T-helper 1 cell treated with Interleukin-12 subunit alpha and Interleukin-12 subunit beta and Interleukin-4 antibody, amounts not matched to agents 30 μg/mL and 1 μg/mL, for 36 hours (primary cell): ENCODE measurements around the gene MDFI.

ENCODE experiments used
- H3K27ac Mint-ChIP-seq: one replicate; pipeline ENCODE4 v1.8.0; 2021; ENCODE audit warnings: mild to moderate bottlenecking, mixed read lengths
- H3K27me3 Mint-ChIP-seq: one replicate; pipeline ENCODE4 v1.8.0; 2021; ENCODE audit warnings: low read depth, mixed read lengths
- H3K36me3 Mint-ChIP-seq: one replicate; pipeline ENCODE4 v1.8.0; 2021; ENCODE audit warnings: low read depth, mixed read lengths
- H3K4me1 Mint-ChIP-seq: one replicate; pipeline ENCODE4 v1.8.0; 2021; ENCODE audit warnings: low read depth, mixed read lengths
- H3K4me3 Mint-ChIP-seq: one replicate; pipeline ENCODE4 v1.8.0; 2021; ENCODE audit warnings: mild to moderate bottlenecking, moderate library complexity, mixed read lengths
- H3K9me3 Mint-ChIP-seq: one replicate; pipeline ENCODE4 v1.8.0; 2021; ENCODE audit warnings: mixed read lengths

Gene MDFI, protein sequence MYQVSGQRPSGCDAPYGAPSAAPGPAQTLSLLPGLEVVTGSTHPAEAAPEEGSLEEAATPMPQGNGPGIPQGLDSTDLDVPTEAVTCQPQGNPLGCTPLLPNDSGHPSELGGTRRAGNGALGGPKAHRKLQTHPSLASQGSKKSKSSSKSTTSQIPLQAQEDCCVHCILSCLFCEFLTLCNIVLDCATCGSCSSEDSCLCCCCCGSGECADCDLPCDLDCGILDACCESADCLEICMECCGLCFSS

DNA sequence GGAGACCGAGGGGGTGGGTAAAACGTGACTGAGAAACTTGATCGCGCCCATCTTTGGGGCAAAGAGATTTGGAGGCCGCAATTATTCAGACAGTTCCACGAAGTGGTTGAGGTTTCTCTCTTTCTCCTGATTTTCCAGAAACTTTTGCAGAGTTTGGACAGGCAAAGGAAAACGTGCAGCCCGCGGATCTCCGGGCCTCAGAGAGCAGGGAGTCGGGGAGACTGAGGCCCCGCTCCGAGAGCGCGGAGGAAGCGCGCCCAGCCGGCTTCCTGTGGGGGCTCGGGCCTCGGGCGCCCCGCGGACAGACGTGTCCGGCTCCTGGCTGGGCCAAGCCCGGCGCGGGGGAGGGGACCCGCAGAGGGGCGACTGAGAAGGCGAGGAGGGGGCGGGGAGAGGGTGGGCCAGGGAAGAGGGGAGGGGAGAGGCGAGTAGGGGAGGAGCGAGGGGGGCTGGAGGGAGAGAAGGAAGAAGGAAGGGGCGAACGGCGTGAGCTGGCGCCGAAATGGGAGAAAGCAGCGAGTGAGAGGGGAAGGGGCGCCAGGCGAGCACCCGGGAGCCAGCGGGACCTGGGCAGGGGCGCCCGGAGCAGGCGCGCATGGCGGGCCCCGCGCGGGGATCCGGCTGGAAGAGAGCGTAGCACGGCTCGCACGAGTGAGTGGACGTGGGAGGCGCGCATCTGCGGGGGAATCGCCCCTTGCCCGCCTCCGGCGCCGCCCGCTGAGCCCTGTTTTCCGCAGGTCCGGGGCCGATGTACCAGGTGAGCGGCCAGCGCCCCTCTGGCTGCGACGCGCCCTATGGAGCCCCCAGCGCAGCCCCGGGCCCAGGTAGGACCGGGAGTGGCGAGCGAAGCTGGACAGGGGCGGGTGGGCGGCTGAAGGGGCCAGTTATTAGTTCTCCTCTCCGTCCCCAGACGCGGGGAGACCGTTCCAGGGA is at the start of gene MDFI:
MDFI (plus strand) TSS at position 467 of the 933 bp plus-strand sequence; CDS start at position 749, 282 bp downstream.
- Mint-ChIP-seq H3K9me3 (no peaks in the 10 kb centered on the region), H3K27me3 (peaks cover 72% of the 10 kb centered on the region), H3K4me1 (no peaks in the 10 kb centered on the region), H3K36me3 (no peaks in the 10 kb centered on the region), H3K27ac (no peak within 1 kb of the TSS), H3K4me3 (no peak within 1 kb of the TSS)

DNA sequence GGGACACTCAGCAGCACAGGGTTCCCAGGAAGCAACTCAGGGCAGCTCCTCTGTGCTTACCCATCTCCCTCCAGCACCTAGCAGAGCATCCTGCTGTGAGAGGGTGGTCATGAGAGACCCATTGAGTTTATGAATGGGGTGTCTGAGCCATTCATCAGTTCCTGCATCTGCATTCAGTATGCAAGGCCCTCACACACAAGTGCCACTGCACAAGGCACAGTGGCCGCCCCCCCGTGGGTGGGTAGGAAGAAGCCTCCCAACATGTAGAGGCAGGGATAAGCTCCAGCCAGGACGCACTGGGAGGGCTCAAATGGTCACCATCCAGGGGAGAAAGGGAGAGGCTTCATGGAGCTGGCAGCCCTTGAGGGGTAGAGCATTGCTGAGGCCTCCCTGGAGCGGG is 49.0 kb upstream of the MDFI start:
- Mint-ChIP-seq H3K9me3 (no peaks in the 10 kb centered on the region), H3K27ac (no peak overlapping the region), H3K4me1 (peaks cover 1% of the 10 kb centered on the region), H3K36me3 (no peaks in the 10 kb centered on the region), H3K27me3 (no peaks in the 10 kb centered on the region), H3K4me3 (no peak overlapping the region)

DNA sequence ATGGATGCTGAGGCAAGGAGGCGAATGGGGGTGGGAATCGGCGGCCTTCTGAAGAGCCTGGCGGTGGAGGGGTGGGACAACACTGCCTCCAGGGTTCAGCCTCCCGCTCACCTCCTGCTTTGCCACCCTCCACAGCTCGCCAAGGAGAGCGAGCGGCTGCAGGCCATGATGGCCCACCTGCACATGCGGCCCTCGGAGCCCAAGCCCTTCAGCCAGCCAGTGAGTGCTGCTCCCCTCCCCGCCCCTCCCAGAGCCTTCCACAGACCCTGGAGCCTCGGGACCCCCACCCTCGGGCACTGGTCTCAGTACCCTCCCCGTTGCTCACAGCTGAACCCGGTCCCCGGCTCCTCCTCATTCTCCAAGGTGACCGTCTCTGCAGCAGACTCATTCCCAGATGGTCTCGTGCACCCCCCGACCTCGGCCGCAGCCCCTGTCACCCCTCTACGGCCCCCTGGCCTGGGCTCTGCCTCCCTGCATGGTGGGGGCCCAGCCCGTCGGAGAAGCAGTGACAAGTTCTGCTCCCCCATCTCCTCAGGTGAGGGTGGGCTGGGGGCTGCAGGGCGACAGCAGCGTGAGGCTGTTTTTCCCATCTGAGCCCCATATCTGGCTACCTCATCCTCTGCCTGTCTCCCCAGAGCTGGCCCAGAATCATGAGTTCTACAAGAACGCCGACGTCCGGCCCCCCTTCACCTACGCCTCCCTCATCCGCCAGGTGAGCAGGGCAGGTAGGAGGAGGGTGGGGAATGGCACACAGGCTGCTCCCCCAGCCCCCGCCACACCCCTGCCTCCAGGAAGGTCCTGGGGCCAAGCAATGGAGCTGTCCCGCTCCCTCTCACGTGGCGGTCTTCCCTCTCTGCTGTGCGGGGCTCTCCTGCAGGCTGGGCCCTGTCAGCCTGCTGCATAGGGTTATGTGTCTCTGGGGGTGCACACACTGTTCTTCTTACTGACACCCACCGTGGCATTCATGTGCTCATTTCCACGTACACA is 48.3 kb upstream of the MDFI start:
- H3K4me3 Mint-ChIP-seq = no peak overlapping the region
- H3K4me1 Mint-ChIP-seq = peaks cover 1% of the 10 kb centered on the region
- no peaks in the 10 kb centered on the region for H3K36me3 Mint-ChIP-seq
- no peaks in the 10 kb centered on the region for H3K9me3 Mint-ChIP-seq
- no peaks in the 10 kb centered on the region for H3K27me3 Mint-ChIP-seq
- H3K27ac Mint-ChIP-seq = no peak overlapping the region

DNA sequence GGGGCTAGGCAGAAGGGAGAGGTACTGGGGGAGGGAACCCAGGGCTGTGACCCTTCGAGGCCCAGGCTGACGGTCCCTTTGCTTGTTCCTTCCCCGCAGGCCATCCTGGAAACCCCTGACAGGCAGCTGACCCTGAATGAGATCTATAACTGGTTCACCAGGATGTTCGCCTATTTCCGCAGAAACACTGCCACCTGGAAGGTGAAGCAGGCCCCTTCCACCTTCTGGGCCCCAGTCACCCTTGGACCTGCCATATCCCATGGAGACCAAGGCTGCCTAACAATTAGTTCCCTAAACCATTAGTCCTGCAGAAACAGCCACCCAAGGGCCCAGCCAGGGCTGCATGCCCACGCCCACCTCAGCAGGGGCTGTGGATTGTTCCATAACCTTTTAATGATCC is 47.1 kb upstream of the MDFI start:
- no peak overlapping the region for H3K4me3 Mint-ChIP-seq
- peaks cover 1% of the 10 kb centered on the region for H3K4me1 Mint-ChIP-seq

DNA sequence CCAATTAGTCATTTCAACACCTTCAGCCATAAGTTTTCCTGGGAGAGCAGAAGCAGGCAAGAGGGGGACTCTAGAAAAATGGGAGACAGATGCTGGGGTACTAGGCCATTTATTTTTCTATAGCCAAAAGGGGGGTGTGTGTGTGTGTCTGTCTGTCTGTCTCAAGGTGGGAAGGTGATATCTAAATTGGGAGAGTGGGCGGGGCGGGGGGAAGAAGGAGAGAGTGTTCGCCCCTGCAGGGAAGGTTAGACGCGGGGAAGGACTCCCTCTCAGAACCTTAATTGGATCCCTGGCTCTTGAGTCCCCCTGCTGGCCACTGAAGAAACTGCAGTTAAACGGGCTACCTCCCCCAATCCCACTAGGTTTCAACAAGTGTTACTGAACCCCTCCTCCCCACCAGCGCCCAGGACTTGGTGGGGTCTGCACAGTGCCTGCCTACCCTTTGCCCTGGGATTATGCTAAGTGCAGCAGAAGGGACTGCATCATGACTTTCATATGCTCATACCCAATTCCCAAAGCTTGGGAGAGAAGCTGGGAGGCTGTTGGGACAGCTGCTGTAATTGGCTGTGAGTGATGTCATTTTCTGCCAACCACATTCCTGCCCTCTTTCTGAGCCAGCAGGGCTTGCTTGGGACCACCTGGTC is 46.3 kb upstream of the MDFI start:
- Mint-ChIP-seq H3K36me3 (no peaks in the 10 kb centered on the region), H3K4me1 (peaks cover 3% of the 10 kb centered on the region)

More for the DNA sequence above, 47.1 kb upstream of the MDFI start:
- Mint-ChIP-seq H3K36me3 (no peaks in the 10 kb centered on the region), H3K27me3 (no peaks in the 10 kb centered on the region), H3K9me3 (no peaks in the 10 kb centered on the region), H3K27ac (no peak overlapping the region)

DNA sequence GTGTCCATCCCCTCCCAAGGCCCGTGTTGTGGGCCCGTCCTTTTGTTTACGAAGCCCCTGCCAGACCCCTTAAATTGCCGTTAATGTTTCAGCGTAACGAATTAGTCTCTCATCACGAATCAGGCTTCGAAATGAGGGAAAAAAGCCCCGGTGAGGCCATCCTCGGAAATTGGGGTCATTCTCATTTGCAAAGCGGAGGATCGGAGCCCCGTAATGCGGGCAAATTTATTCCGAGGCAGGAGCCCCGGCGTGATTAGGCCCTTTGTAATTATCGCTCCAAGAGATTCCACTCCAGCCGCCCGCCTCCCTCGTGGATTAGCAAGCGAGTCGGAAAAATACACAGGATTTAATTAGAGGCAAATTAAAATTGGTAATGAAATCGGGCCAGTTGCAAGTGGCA is 44.9 kb upstream of the MDFI start:
- no peaks in the 10 kb centered on the region for H3K27me3 Mint-ChIP-seq
- no peak overlapping the region for H3K27ac Mint-ChIP-seq
- peaks cover 3% of the 10 kb centered on the region for H3K4me1 Mint-ChIP-seq
- H3K36me3 Mint-ChIP-seq = no peaks in the 10 kb centered on the region
- H3K4me3 Mint-ChIP-seq = no peak overlapping the region
- H3K9me3 Mint-ChIP-seq = no peaks in the 10 kb centered on the region

More for the DNA sequence above, 46.3 kb upstream of the MDFI start:
- no peak overlapping the region for H3K27ac Mint-ChIP-seq
- H3K9me3 Mint-ChIP-seq = no peaks in the 10 kb centered on the region
- H3K4me3 Mint-ChIP-seq = no peak overlapping the region
- H3K27me3 Mint-ChIP-seq = no peaks in the 10 kb centered on the region

DNA sequence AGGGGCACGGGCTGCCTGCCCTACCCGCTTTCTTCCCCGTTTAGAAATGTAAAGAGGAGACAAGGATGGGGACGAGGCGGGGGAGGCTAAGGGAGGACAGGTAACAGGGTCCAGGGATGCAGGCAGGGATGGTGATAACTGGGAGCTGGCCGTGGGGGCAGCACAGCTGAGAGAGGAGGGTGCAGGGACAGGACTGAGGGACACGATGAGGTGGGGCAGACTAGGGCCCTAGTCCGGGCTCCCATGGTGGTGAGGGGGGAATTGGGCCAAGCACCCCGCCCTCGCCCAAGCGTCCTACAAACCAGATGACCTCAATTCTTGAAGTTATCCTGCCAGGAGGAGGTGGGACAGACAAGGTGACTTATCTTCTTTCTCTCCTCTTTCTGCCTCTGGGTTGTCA is 44.4 kb upstream of the MDFI start:
- Mint-ChIP-seq H3K27ac (no peak overlapping the region), H3K36me3 (no peaks in the 10 kb centered on the region), H3K9me3 (no peaks in the 10 kb centered on the region), H3K4me1 (peaks cover 3% of the 10 kb centered on the region), H3K27me3 (no peaks in the 10 kb centered on the region), H3K4me3 (no peak overlapping the region)

DNA sequence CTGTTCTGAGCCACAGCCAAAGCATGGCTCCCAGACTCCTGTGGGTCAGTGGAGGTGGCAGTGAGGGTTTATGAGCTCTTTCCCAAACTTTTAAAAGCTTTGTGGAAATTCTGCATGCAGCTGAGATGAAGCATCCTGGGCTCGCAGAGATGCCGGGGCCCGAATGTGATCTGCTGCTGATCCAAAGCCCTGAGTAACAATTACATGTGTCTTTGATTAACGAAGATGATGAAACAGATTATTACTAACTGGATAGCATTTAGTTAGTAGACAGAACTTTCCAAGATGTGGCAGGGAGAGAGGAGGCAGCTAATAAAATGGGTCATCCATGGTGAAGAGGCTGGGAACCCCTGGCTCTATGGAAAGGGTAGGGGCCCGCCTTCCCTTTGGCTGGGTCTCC is 43.9 kb upstream of the MDFI start:
- peaks cover 3% of the 10 kb centered on the region for H3K4me1 Mint-ChIP-seq
- no peaks in the 10 kb centered on the region for H3K9me3 Mint-ChIP-seq
- H3K4me3 Mint-ChIP-seq = no peak overlapping the region
- no peak overlapping the region for H3K27ac Mint-ChIP-seq
- H3K36me3 Mint-ChIP-seq = no peaks in the 10 kb centered on the region
- H3K27me3 Mint-ChIP-seq = no peaks in the 10 kb centered on the region

DNA sequence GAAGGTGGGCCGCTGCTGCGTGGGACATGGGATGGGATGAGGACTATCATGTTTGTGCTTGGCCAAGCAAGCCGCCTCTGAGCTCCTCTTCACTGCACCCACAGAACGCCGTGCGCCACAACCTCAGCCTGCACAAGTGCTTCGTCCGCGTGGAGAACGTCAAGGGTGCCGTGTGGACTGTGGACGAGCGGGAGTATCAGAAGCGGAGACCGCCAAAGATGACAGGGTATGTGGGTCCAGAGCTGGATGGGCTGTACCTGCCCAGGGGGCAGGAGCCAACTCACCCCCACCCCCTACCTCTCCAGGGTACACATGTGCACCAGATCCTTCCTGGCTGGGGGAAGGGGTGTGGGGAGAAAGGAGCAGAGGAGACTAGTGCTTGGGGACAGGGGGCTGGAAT is 43.5 kb upstream of the MDFI start:
- H3K4me3 Mint-ChIP-seq = no peak overlapping the region
- no peak overlapping the region for H3K27ac Mint-ChIP-seq
- H3K4me1 Mint-ChIP-seq = peaks cover 3% of the 10 kb centered on the region
- no peaks in the 10 kb centered on the region for H3K9me3 Mint-ChIP-seq
- H3K36me3 Mint-ChIP-seq = no peaks in the 10 kb centered on the region
- no peaks in the 10 kb centered on the region for H3K27me3 Mint-ChIP-seq

DNA sequence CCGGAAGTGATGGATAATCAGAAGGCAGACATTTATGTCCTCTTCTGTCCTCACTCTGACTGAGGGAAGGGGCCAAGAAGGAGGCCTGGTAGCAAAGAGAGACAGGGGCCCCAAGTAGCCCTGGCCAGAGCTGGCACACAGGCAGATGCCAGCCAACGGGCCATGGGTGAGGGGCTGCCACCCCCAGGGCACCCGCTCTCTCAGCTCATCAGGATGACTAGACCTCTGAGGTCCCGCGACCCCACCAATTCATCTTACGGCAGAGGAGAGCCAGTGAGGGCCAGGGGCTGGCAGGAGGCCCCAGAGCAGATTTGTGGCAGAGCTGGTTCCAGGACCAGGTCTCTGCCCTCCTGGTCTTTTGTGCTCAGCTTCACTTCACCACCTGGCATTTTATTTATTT is 43.1 kb upstream of the MDFI start:
- no peak overlapping the region for H3K27ac Mint-ChIP-seq
- peaks cover 3% of the 10 kb centered on the region for H3K4me1 Mint-ChIP-seq
- H3K36me3 Mint-ChIP-seq = no peaks in the 10 kb centered on the region
- H3K4me3 Mint-ChIP-seq = no peak overlapping the region
- H3K9me3 Mint-ChIP-seq = no peaks in the 10 kb centered on the region
- H3K27me3 Mint-ChIP-seq = no peaks in the 10 kb centered on the region

DNA sequence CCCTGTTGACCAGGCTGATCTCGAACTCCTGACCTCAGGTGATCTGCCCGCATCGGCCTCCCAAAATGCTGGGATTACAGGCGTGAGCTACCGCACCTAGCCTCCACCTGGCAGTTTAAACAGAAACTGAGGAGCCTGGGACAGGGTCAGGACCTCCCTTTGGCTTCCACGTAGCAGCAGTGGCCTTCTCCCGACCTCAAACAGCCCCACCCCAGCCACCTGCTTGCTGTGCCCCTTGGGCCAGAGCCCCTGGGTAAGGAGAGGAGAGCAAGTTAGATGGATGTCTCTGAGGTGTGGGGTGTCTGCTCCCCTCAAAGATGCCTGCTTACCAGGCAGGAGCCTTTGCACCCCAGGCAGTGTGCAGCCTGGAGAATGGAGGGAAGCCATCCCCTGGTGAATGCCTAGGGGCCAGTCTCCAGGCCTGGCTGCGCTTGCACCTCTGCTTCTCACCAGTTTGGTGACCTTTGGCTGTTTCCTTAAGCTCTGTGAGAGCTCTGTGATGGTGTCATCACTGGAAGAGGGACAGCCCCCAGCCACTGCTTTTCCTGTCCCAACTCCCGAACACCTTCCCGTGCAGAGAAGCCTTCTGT is 42.1 kb upstream of the MDFI start:
- H3K27ac Mint-ChIP-seq = no peak overlapping the region
- no peaks in the 10 kb centered on the region for H3K9me3 Mint-ChIP-seq
- no peaks in the 10 kb centered on the region for H3K27me3 Mint-ChIP-seq
- H3K36me3 Mint-ChIP-seq = no peaks in the 10 kb centered on the region
- H3K4me1 Mint-ChIP-seq = peaks cover 3% of the 10 kb centered on the region
- no peak overlapping the region for H3K4me3 Mint-ChIP-seq

DNA sequence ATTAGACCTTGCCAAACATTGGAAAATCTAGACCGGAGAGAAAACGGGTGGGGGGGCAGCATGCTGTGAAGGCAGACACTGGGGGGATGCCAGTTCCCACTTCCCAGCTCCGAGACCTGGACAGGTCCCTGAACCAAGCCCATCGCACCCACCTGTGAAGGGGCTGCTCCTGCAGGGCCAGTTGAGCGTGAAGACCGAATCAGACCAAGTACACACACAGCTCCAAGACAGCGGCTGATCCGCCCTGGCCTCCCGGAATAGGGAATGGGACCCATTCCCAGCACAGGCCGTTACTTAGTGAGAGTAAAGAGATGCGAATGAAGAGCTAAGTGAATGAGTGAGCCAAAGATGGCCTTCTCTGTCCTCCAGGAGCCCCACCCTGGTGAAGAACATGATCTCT is 41.5 kb upstream of the MDFI start:
- Mint-ChIP-seq H3K27me3 (no peaks in the 10 kb centered on the region), H3K9me3 (no peaks in the 10 kb centered on the region), H3K36me3 (no peaks in the 10 kb centered on the region), H3K4me3 (no peak overlapping the region), H3K27ac (no peak overlapping the region), H3K4me1 (peaks cover 3% of the 10 kb centered on the region)

DNA sequence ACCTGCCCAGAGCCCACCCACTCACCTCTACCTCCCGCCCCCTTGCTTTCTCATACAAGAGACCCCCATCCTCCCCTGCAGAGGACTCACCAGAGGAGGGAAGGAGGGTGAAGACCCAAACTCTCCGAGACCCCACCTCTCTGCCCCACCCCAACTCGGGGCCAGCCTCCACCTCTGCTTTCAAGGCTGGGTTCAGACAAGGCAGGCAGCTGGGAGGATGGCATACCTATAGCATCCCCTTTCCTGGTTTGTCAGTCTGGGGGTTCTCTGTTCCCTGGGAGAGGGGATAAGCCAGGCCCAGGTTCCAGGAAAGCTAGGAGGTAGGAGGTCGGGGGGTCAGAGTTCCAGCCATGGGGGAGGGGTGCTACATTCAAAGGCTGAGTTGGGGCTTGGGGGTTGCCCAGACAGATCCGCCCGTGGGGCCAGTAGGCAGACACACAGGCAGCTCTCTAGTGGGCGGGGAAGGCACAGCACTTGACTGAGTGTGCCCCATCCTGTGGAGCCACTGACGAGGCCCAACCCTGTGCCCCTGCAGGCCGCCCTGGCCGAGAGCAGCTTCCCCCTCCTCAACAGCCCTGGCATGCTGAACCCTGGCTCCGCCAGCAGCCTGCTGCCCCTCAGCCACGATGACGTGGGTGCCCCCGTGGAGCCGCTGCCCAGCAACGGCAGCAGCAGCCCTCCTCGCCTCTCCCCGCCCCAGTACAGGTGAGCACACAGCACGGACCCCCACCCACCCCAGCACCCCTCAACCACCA is 40.8 kb upstream of the MDFI start:
- Mint-ChIP-seq H3K4me3 (no peak overlapping the region), H3K4me1 (peaks cover 2% of the 10 kb centered on the region), H3K27me3 (no peaks in the 10 kb centered on the region), H3K27ac (no peak overlapping the region), H3K36me3 (no peaks in the 10 kb centered on the region), H3K9me3 (no peaks in the 10 kb centered on the region)
